Activated CD4-positive, alpha-beta T cell treated with anti-CD3 and anti-CD28 coated beads, Interleukin-2, amount 50 U/mL, for 48 hours (primary cell): ENCODE measurements around the gene NIN.
A peak's percentile ranks its signal among the peaks of the same experiment; 100 is the strongest.

Experiments
- DNase-seq, 2 experiments: peaks; one replicate each; pipeline ENCODE4 v3.0.0-alpha.2; 2020

NIN gene, protein sequence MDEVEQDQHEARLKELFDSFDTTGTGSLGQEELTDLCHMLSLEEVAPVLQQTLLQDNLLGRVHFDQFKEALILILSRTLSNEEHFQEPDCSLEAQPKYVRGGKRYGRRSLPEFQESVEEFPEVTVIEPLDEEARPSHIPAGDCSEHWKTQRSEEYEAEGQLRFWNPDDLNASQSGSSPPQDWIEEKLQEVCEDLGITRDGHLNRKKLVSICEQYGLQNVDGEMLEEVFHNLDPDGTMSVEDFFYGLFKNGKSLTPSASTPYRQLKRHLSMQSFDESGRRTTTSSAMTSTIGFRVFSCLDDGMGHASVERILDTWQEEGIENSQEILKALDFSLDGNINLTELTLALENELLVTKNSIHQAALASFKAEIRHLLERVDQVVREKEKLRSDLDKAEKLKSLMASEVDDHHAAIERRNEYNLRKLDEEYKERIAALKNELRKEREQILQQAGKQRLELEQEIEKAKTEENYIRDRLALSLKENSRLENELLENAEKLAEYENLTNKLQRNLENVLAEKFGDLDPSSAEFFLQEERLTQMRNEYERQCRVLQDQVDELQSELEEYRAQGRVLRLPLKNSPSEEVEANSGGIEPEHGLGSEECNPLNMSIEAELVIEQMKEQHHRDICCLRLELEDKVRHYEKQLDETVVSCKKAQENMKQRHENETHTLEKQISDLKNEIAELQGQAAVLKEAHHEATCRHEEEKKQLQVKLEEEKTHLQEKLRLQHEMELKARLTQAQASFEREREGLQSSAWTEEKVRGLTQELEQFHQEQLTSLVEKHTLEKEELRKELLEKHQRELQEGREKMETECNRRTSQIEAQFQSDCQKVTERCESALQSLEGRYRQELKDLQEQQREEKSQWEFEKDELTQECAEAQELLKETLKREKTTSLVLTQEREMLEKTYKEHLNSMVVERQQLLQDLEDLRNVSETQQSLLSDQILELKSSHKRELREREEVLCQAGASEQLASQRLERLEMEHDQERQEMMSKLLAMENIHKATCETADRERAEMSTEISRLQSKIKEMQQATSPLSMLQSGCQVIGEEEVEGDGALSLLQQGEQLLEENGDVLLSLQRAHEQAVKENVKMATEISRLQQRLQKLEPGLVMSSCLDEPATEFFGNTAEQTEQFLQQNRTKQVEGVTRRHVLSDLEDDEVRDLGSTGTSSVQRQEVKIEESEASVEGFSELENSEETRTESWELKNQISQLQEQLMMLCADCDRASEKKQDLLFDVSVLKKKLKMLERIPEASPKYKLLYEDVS (N-terminal part only)

GRCh38 chr14:50830932-50831725, at the start of gene NIN:
TSS of gene NIN (minus strand) at chr14:50831162. CDS start at chr14:50822056, 9,106 bp downstream.
- DNase-seq: peak; percentile 71 to 75

GRCh38 chr14:50875359-50876070, 44.6 kb upstream of the NIN start:
- DNase-seq: peak; percentile 64 to 75

DNA sequence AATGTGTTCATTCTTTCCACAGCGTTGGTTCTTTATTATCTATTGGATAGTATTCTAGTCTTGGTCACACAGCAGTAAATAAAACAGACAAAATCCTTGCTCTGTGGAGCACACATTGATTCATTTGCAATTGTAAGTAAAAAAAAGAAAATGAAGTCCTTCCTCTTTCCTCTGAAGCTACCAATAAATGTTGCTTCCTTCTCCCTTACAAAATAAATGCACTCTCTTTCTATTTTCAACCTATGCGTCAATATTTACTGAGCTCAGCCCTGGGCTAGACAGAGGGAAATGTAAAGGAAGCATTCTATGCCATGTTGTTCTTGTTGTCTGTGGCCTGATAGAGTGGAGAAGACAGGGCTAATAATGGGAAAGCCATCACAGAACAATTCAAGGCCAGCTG, 43.8 kb upstream of the NIN start:
- DNase-seq: no peak

DNA sequence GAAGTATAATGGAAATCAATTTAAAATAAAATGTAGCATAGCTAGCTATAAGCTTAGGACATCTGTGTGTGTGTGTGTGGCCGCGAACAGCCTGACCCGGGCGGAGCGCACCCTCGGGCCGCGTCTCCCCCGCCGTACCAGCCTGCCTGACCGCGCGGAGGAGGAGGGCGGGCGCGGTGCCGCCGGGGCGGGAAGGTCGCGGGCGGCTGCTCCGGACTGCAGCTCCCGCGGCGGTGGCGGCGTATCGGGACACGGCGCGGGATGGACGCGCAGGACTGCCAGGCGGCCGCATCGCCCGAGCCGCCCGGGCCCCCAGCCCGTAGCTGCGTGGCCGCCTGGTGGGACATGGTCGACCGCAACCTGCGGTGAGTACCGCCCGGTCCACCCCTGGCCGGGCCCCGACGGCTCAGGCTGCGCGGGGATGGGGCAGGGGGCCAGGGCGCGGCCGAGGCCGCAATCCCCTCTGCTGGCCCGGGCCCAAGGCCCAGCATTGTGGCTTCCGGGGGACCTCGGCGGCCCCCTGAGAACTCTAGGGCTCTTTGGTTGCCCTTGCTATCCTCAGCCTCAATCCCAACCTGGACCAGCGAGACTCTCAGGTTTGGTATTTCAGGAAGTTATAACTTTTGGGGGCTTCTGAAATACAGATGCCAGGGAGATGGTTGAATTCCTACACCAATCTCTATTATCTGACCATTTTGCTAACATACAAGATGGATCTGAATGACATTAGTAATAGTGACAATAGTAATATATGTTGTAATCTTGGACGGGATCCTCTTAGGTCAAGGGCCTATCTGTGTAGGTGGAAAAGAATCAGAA, 41.2 kb upstream of the NIN start, which contains the start of gene ABHD12B:
ABHD12B (plus strand) TSS at position 140 of the 819 bp plus-strand sequence; CDS start at position 262, 122 bp downstream.
- DNase-seq: no peak

DNA sequence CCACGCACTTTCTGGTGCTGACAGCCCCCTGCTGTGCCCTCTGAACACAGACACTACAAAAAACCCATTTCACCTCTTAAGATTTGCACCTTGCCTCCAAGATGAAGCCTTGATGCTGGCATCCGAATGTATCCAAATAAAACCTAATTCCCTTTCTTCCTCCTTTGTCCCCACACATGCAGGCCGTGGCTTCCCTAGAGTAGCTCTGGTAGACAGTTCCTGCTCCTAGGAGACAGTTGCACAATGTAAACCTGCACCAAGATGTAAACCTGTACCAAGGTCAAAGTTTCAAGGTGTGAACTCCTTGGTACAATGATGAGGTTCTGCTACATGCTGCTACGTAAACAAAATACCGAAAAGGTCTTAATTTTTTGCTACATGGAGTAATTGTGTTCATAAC, 40.3 kb upstream of the NIN start:
- DNase-seq: no peak

GRCh38 chr14:50865391-50866076, 34.6 kb upstream of the NIN start:
- DNase-seq: no peak

DNA sequence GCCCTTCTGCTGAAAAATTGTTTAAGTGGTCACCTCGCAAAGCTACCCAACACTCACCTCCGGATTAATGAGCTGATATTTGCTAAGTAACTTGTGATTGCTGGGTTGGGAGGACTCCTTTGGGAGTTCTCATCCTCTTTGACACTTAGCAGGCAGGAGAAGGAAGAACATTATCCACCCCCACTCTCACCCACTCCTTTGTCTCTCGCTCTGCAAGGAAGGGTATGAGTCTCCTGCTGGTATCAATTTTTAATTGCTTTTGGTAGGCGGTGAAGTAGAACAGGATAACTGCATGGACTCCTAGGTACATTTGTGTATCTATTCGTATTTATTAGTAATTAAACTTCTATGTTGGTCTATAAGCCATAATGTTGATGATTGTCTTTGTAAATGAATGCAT, 34.0 kb upstream of the NIN start:
- no peak for DNase-seq

GRCh38 chr14:50864237-50864636, 33.3 kb upstream of the NIN start:
- DNase-seq: no peak

DNA sequence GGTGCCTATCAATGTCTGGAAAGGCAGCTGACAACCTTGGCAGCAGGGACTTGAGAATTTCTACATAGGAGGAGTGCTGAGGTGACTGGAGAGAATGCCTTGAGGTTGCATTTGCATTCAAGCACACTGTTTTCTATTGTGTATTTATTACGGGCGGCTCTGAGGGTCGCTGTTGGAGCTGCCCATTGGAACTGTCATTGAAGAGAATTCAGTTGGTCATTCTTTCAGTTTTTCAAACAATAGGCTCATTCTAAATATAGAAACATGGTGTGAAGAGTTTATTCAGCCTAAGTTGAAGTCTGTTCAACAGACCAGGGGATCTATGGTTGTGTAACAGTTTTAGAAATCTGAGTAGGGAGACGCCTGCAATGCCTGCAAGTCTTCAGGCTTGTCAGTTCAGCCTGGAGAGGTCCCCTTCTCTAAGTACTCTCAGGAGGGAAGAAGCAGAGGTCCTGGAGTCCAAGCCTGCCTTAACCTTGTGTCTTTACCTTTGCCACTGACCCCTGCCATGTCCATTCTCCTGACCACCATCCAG, 31.1 kb upstream of the NIN start:
- DNase-seq: no peak

DNA sequence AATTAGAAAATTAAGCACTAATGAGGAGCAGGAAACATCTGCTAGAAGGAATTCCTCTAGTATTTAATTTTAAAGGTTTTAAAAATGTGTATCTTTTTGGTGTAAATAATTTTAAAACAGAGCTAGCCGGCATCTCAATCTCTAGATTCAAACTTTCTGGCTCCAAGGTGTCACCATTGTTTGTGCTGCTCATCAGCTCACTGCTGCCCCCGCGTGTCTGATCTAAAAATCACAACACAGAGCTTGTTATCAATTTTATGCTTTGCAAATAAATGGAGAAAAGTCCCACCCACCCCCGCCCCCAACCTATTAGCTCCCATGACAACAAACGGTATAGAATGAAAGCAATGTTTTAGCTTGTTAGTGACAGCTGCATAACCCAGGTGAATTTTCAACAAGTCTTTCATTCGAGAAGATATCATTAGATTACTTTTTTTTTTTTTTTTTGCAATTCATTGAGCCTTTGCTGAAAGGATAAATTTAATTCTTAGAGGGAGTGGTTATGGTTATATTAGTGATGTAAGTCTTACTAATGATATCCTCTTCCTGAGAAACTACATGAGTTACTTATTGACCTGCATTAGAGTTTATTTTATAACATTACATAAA, 29.6 kb upstream of the NIN start:
- DNase-seq: peak; percentile 94 to 95

DNA sequence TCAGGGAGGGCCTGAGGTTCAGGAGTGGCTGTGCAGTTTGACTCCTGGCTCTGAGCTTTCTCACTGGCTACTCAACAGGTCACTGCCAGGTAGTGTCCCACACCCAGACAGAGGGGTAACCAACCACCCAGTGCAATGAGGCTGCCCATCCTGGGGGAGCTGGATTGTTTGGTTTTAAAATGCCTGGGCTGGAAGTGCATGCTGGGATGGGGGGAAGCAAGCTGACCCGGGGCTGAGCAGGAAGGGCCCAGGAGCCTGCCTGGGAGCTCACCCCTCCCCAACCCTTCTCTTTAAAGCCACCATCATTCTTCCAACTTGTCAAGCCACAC, 28.3 kb upstream of the NIN start:
- DNase-seq: no peak

GRCh38 chr14:50856660-50857059, 25.7 kb upstream of the NIN start:
- DNase-seq: no peak

GRCh38 chr14:50855558-50855957, 24.6 kb upstream of the NIN start:
- DNase-seq: no peak

- DNase-seq: no peak
These were observed 23.6 kb upstream of the NIN start for GRCh38 chr14:50854521-50854920.

GRCh38 chr14:50853891-50854290, 22.9 kb upstream of the NIN start:
- DNase-seq: no peak

GRCh38 chr14:50846226-50846880, 15.4 kb upstream of the NIN start:
- no peak for DNase-seq

DNA sequence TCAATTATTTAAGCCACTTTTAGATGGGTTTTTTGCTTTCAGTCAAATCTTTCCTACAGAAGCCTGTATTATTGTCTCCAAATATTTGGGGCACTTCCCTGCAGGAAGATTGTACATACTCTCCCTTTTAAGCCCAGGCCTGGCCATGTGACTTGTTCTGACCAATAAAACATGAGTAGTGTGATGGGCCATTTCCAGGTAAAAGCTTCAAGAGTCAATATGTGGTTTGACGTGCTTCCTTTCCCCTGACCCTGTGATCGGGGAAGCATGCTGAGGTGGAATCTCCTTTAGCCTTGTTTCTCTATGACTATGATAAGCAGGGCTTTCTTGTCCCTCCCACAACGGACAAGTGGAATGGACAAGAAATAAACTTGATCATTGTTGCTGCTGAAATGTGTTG, 14.2 kb upstream of the NIN start:
- no peak for DNase-seq

DNA sequence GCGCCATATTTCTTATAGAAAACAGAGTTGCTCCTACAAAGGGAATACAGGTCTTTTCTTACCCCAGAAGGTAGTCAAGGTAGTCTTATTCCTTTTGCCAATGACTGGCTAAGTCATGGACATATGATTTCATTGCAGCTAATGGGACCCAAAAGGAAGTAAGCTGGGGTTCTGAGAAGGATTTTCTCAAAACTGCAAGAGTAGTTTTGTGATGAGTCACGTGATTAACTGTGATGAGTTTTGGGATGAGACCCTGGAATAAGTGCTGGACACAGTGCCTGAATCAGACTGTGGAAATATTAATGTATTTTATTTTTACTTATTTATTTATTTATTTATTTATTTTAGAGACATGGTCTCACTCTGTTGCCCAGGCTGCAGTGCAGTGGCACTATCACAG, 13.4 kb upstream of the NIN start:
- DNase-seq: no peak

GRCh38 chr14:50839691-50840090, 8.7 kb upstream of the NIN start:
- no peak for DNase-seq
